GM21786 (cell line): ENCODE measurements around the gene LSMEM2.
"Not testable (repeated sequence)": the region's sequence is repeated elsewhere in the genome, so short reads cannot be mapped to it uniquely, and the experiment has no call there.

Experiments used
- ATAC-seq: cut with Tn5 transposase; IDR thresholded peaks from one replicate; pipeline ENCODE4 v1.9.1; 2021; ENCODE audit not compliant: unreplicated experiment

The LSMEM2 gene

DNA sequence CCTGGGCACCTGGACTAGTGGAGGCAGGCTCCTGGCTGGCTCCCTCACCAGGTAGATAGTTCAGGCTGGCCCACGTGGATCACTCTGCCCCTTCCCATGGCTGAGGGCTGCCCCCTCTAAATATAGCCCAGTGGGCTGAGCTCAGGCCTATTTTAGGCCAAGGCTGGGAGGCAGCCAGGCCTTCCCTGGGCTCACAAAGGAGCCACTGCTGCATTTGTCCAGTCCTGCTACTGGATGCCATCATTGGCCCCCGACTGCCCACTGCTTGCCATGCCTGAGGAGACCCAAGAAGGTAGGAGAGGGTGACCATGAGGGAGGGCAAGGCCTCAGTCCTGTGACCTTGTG is at the start of gene LSMEM2:
TSS of gene LSMEM2 (plus strand) at position 208 of the 345 bp plus-strand sequence. CDS start at position 235, 27 bp downstream.
- ATAC-seq = no peak

DNA sequence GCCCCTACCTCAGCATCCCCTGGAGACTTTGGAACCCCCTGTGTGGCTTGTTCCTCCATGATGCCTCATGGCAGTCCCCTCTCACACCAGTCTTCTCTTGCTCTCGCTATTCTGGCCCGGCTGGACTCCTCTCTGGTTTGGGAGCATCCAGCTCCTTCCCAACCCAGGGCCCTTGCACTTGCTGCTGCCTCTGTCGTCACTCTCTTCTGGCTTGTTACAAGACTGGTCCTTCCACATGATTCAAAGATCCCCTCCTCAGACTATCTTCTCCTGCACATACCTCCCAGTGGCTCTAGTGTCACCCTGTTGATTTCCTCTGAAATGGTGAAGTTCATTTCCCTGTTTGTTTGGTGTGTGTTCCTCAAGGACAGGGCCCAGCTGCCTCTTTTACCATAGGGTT is 49.4 kb upstream of the LSMEM2 start:
- ATAC-seq = no peak

DNA sequence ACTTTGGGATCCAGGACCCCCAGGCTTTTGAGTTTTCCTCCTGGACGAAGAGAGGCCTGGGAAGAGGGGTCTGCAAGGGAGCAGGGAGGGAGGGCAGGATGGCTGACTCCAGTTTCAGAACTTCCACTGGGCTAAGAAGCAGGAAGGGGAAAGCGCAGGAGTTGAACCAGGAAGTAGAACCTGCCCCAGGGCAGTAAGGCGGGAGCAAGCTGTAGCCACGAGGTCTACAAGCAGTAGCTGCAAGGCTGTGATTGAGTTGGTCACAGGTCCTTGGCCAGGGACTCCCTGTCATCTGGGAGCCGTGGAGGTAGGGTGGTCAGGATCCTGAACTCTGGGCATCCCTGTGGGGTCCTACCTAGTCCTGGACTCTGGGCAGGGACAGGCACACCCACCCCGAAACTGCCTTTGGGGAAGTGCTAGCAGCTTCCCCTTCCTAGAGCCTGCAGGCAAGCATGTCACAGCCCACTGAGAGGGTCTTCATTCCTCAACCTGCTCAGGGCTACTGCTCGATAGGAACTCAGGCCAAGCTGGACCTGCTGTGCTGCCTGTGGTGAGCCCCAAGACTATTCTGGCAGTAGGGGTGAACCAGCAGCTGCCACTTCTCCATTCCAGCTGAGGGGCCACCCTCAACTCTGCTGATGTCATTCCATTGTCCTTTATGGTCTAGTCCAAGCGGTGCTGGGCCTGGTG is 48.6 kb upstream of the LSMEM2 start:
- no peak for ATAC-seq

DNA sequence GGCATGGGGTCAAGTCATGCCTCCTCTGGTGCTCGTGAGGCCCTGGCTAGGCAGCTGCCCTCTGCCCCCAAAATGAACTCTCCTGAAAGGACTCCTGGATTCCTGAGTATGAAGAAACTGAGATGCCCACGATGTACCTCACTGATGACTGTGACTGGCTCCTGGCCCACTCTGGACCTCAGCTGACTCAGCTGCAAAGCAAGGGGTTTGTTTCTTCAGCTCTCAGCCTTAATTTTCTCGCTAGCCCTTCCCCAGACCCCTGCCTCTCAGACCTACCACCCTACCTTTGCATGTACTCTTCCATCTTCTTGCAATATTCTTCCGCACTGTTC is 48.1 kb upstream of the LSMEM2 start:
- no peak for ATAC-seq

DNA sequence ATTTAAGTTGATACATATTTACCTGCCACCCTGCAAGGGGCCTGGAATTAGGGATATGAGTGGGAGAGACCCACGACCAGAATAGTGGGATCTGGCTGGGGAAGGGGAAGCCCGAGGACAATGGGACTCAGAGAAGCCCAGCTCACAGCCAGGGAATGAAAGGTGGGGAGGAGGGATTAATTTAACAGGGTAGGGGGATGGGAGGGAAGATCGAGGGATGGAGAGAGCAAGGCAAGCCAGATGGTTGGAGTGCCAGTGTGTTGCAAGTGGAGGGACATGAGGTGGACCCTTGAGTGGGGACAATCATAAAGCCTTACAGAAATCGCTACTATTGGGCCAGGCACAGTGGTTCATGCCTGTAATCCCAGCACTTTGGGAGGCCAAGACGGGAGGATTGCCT is 47.3 kb upstream of the LSMEM2 start:
- ATAC-seq = no peak

DNA sequence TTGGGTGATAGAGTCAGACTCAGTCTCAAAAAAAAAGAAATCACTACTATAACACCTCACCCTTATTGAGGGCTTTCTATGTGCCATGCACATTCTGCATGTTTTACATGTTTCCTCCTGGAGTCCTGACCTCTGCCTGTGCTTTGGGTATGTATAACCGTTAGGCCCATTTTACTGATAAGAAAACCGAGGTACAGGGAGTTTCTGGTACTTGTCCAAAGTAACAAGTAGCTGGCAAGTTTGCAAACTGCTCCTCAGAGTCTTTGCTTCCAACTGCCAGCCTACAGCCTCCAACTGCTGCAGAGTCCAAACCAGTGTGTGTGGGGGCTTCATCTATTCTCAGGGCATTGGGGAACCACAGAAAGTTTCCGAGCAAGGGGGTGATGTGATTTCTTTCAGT is 46.6 kb upstream of the LSMEM2 start:
- no peak for ATAC-seq

DNA sequence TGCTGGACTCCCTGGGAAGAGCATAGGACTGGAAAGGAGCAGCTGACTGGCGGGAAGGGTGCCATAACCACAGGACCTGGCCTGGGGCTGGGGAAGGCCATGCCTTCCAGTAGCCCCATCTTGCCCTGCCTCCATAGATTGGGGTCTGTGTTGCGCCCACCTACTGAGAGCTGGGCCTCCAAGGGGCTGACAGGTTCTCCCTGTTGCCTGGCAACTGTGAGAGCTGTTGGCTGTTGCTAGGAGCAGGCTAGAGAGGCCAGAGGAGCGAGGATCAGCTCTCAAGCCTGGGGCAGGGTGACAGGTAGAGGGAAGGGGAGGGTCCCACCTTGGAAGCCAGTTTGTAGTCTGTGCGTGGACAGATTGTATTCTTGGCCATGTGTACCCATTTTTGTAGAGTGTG is 45.7 kb upstream of the LSMEM2 start:
- ATAC-seq = no peak

DNA sequence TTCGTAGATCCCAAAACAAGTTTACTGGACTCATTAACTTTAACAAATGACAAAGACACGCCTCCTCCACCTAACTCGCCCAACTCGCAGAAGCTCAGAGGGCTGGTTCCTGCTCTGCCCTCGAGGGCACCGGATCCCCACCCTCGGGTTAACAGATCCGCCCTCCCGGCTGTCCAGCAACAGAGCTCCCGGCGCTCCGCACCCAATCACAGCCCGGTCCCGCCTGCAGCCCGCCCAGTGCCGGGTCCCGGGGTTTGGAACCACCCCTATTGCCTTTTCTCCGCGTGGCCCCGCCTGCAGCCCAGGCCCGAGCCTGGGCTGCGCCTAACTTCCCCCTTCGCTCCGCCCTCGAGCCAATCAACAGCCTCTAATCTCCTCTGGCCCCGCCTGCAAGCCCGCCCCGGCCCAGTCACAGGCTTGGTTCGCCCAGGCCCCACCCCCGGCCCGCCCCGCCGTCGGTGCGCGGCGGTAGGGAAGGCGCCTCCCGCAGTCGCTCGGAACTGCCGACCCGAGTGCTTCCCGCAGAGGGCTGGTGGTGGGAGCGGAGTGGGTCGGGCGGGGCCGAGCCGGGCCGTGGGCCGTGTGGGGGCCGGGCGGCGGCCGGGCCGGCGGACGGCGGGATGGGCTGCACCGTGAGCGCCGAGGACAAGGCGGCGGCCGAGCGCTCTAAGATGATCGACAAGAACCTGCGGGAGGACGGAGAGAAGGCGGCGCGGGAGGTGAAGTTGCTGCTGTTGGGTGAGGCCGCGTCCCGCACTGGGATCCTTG is 43.0 kb upstream of the LSMEM2 start, which contains the start of gene GNAI2:
TSS of gene GNAI2 (plus strand) at position 489 of the 768 bp plus-strand sequence. CDS start at position 621, 132 bp downstream.
- ATAC-seq = peak; percentile 91

DNA sequence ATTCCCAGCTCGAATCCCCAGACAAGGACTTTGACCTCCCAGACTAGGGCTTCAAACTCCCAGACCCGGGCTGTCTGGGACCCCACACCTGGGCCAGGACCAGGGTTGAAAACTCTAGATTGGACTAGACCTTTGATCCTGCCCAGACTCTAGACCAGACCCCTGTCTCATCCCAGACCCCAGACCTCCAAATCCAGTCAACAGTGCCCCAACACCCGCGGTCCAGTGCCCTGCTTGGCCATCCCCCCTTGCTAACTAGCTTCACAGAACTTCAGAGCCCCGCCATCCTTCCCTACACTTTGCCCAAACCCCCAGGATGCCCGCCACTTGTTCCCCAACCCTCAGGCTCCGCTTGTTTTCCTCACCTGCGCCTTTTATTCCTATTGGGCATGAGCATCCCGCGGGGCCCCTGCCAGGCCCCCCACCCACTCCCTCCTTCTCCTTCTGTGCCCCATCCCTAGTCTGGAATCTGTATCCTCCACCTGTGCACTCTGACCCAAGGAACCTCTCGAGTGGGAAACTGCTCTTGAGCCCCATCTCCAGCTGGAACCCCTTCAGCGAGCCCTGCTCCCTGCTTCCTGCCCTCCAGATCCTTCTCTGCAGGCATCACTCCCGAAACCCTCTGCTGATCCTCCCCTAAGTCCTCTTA is 42.3 kb upstream of the LSMEM2 start:
- no peak for ATAC-seq

DNA sequence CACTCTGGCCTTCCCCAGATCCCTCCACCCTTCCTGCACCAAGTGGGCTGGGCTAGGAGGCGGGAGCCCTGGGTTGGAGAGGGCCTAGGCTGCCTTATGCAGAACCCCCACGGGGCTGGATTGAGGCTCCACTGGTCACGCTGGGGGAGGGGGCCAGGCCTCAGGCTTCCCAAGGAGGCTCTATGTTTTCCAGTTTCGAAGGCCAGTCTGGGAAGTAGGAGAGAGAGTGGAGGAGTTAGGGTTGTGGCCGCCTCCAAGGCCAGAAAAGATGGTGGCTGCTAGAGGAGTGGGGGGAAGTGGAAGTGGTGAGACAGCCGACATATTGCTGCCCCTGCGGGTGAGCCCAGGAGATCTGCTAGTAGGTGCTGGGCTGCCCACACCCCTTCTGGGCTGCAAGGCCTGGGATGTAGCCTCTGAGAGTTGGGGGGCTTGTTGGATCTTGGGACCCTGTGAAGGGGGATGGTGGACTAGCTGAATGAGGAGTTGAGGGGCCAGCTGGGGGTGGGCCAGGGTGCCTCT is 41.7 kb upstream of the LSMEM2 start:
- ATAC-seq = no peak

DNA sequence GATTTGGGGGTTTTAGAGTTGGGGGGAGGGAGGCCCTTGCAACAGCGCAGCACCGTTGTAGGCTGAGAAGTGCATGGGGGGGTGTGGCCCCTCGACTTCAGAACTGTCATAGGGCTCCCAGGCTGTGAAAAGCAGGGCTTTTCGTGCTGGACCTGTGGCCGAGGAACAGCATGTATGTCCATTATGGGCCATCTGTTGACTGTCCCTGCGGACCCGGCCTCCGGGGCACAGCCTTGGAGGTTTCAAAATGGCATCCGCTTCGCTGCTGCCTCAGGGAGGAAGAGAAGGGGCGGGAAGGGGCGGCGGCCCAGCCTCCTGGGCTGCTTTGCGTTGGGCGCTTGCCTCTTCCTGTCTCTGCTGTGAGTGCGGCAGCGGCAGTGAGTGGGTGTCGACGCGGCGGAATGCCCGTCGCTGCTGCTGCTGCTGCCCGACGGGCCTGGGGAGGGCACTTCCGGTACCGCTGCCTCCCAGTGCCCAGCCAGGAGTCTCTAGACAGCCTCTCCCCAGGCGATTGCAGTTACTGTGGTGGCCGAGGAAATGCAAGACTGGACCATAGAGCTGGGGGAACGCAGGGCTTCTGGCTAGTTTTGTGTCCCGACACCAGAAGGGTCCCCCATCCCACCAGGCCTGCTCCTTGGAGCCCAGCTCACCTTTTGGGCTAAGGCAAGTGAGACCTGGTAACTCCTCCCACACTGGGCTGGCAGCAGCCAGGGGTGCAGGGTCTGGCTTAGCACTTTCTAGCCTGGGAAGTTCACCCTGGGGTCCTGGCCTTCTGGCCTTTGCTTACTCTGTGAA is 40.9 kb upstream of the LSMEM2 start:
- ATAC-seq = no peak

DNA sequence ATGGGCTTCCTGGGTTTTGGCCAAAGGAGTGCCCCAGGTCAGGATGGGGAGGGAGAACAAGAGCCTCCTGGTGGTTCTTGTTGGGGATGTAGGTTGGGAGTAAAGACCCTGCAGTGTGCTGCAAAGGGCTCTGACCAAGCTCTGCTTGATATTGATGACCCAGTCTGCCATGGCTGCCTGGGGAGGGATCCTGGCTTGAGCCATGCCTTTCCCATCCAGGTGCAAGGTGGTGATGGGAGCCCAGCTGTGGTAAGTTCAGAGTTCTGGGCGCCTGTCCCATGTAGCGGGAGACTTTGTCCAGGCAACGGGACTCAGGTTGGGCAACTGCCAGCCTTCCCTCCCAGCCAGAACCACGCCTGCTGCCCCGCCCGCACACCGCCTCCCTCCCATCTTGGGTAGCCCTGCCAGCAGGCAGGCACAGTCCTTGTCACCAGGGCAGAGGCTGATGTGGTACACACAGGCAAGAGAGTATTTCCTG is 40.3 kb upstream of the LSMEM2 start:
- ATAC-seq = no peak

DNA sequence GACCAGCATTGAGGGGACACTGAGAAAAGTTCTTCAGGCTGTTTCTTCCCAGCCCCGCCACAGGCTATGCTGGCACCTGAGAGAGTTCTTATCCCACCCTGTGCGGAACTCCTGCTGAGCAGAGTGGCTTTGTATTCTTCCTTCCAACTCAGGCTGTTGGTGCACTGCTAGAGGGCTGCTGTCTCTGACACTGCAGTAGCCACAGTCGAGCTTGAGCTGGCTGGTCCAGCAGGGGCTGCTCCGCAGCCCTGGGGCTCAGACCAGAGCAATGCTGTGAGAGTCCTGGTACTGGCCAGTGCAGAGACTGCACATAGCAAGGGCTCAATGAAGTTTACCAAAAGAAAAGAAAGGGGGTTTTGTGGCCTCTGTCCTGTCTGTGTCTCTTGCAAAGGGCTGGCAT is 39.2 kb upstream of the LSMEM2 start:
- no peak for ATAC-seq

DNA sequence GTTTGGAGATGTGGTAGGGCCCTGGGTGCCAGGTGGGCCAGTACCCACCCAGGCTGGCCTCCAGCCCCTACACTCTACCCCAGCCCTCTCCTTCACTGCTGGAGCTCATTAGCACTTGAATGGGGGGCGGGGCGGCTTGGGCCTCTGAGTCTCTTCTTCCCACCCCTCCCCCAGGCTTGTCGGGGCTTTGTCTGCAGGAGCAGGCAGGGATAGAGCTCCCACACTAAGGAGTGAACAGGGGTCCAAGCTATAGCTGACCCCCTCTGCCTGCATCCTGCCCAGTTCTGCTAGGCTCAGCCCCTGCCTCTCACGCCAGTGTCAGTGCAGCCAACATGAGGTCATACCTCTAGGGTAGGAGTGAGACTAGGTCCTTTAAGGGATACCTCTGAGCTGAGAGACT is 37.7 kb upstream of the LSMEM2 start:
- no peak for ATAC-seq

DNA sequence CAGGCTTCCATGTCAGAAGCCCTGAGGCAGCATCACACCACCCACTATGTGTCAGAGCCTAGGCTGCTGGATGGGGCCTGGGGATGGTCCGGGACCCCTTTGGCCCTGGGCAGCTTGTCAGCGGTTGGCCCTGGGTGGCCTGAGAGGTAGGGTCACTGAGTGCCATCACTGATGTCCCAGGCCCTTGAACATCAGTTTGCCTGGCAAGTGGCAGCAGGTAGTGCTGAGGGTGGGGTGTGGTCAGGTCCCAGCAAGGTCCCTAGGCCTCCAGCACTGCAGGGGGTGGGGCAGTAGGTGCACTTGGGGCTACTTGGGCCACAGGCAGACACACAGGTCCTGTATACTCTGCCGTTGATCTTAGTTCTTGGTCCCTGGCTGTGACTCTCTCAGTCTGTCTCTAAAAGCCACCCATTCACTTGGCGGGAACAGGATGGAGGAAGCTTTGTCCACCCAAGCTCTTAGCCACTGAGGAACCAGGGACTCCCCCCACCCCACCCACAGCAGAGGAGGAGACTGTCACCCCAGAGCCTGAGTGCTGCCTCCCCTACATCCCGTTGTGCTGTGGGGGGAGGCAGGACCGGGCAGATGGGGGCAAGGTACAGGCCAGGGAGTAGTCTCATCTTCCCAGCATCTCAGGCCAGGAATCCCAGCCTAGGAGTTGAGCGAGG is 37.0 kb upstream of the LSMEM2 start:
- no peak for ATAC-seq

DNA sequence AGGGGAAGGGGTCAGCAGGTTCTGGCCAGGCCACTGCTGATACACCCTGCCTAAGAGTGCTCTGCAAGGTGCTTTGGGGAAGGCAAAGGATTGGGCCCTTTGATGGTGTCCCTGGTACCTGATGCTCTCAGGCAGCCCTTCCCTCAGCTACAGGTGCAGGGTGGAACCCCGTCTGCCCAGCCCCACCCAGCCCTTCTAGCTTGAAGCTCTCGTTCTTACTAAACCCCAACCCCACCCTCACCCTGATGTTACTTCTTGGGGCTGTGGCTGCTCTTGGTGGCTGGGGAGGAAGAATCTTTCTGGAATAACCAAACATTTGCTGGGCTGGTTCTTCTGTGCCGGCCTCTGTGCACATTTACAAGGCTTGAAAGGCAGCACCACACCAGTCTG is 36.5 kb upstream of the LSMEM2 start:
- no peak for ATAC-seq

DNA sequence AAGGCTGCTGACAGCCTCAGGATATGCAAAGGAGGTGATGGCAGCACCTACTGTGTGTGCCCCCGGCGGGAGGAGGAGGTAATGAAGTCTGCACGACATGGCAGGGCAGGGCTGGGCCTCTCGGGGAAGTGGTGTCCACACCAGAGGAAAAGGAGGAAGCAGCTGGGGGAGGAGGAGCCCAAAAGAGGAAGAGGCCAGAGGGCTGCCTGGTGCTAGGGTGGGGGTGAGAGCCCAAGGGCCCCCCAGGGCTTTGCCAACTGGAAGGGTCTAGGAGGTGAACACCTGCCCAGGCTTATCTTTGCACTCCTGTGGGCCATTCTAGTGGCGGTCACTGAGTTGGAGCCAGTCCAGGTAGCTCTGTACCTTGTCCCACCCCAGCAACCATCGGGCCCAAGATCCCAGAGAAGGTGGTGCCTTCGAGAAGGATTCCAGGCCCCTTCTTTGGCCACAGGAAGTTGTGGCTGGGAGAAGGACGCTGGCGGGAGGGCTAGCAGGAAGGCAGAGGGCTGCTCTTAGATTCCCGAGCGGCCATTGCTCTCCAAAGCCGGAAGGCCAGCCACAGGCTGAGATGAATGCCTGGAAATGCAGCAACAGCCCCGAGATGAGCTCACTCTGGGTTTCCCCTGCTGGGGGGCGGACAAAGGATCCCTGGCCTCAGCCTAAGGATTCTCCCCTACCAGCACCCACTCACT is 35.9 kb upstream of the LSMEM2 start:
- no peak for ATAC-seq

DNA sequence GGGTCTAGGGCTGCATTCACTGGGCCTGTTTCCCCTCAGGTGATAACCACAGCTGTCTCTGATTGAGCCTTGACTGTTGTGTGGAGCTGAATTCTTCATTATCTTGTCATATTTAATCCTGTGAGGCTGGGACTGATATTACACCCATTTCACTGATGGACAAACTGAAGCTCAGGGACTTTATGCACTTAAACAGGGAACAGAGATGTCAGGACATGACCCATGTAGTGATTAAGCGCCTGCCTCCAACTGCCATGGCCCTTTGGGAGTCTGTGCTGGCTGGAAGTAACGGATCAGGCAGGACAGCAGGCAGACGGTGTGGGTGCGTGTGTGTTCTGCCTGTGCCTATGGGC is 35.4 kb upstream of the LSMEM2 start:
- no peak for ATAC-seq

DNA sequence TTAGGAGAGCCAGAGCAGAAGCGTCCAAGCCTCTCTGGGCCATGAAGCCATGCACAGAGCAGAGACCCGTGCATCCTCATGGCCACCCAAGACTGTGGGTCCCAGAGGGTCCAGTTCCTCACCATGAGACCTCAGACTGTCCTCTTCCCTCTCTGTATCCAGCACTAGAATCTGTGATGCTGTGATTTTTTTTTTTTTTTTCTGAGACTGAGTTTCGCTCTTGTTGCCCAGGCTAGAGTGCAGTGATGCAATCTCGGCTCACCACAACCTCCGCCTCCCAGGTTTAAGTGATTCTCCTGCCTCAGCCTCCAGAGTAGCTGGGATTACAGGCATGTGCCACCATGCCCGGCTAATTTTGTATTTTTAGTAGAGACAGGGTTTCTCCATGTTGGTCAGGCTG is 34.1 kb upstream of the LSMEM2 start:
- not testable (repeated sequence) for ATAC-seq

DNA sequence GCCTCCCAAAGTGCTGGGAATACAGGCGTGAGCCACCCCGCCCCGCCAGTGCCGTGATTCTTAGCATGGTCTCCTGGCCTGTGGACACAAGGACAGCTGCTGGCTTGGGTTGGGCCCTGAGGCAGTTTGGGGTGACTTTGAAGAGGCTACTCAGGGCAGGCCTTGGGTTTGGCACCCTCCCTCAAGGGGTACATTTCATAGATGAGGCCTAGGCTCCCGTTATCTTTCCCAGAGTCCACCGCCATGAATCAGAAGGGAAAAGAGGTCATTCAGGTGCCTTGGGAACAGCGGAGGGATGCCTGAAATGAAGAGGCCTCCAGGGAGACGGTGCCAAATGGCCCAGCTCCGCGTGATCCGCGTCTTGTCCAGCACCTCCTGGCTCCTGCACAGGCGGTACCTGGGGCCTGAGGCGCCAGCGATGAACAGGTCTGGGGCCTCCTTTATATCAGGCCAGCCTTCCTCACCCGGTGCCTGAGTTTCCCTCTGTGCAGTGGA is 33.6 kb upstream of the LSMEM2 start:
- no peak for ATAC-seq
